GM03348 (cell line): ENCODE measurements around the gene NFS1.

Source experiments
- DNase-seq: peaks from one replicate; pipeline ENCODE4 v3.0.0; 2012; ENCODE audit warnings: low spot score

NFS1 gene

DNA sequence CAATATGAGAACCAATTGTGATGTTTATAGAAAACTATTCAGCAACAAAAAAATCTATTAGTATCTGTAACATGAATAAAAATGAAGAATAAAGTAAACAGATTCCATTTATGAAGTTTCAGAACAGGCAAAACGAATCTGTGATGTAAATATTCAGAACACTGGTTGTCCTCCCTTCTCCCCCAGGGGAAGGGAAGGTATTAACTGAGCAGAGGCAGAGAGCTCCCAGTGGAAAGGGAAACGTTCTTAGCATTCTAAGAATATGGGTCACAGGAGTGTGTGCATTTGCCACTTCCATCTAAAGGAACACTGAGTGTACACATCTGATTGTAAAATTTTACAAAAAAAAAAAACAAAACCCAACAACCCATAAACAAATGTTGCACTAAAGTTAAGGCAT is 60.4 kb downstream of the NFS1 start:
- no peak for DNase-seq

DNA sequence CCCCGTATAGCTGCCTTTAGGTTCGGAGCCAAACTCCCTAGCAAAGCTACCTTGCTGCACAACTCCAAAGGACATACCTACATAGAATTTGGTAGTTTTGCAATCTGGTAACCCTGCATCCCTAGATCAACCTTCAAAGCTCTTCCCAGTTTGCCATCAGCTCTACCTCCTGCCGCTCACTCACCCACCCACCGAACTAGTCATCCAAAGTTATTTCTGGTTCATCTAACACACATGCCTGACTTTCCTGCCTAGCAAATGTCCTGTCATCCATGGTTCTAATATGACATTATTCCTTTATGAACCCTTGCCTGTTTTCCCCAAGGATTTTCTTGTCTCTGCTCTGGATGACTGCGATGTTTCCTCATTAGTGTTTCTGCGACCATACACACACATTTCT is 61.9 kb downstream of the NFS1 start:
- no peak for DNase-seq

DNA sequence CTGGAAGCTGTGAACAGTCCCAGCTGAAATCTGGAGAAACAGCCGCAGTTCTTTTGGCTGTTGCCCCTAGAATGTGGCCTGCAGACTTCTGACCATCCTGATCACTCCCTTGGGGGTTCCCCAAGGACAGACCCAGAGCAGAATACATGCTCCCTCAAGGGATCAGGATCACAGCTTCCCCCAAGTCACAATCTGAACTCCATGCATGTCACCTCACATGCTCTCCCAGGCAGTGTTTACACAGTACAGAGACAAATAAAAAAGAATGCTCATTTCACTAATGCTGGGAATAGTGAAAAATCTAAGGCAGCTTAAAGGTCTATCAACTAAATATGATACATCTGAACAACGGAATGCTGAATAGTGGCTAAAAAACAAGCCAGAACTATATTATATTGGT is 63.1 kb downstream of the NFS1 start:
- DNase-seq: no peak

- DNase-seq: no peak
Observed at GRCh38 chr20:35635652-35636051, 63.5 kb downstream of the NFS1 start.

- no peak for DNase-seq
Observed at GRCh38 chr20:35632539-35633115, 66.5 kb downstream of the NFS1 start.

DNA sequence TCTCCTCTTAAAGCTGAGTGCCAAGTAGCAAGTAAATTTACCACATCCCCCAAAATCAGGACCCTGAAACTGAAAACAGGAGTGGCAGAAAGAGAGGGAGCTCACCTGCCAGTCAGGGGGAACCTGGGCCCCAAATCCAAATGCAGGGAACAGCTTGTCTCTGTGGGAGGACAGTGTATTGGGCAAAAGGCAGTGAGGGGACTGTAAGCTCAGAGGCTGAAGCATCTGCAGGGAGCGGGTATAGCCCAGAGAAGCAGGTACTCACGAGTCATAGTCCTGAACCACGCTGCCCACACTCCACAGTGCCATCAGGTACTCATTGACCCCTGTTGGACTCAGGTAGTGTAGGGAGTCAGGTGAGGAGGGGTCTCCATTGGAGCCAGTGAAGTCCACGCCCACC is 68.5 kb downstream of the NFS1 start:
- DNase-seq: no peak

GRCh38 chr20:35629427-35630145 is 69.6 kb downstream of the NFS1 start:
- DNase-seq: no peak

DNA sequence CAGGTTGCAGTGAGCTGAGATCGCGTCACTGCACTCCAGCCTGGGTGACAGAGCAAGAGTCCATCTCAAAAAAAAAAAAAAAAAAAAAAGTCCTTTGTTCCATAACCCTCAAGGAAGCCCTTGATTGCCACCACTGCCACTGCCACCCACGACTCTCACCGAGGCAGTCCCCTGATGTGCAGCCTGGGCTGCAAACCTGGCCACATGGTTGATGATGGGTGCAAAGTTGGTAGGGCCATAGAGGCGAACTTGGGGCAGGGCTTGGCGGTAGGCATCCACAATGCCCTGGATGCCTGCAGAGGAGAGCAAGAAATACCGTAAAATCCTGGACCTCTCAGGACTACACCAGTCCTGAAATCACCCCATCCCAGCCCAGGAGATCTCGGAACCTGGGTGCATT is 72.0 kb downstream of the NFS1 start:
- no peak for DNase-seq

- DNase-seq: no peak
Observed at GRCh38 chr20:35626386-35627001, 72.7 kb downstream of the NFS1 start.

DNA sequence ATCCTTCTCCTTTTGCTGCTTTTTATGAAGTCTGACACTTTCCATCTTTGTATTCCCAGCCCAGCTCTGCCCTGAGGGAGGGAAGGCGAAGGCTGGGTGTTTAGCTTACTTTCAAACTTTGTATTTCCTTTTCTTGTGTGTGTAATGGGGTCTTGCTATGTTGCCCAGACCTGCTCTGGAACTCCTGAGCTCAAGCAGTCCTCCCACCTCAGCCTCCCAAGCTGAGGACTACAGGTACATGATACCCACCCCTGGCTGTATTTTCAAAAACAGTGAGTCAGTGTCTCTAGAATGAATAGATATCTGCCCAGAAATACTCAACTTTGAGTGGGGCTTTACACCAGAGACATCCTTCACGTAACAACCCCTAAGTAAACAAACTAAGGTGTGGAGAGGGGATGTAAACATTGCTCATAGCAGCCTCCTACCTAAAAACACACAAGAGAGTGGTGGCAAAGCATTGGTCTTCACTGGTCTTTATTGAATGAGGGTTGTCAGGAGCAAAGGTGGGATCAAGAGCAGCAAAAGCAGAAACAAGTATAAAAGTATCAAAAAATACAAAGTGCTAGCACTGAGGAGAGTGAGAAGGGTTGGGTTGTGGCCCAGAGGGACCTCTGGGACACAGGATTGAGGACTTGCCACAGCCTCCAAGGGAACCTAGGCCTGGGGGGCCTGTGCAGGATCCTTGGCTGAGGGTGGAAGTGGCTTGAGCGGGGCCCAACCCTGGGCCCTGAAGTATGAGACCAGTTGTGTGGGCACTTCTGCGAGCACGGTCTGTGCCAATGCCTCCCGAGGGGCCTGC is 73.4 kb downstream of the NFS1 start:
- no peak for DNase-seq

GRCh38 chr20:35621560-35621946 is 77.6 kb downstream of the NFS1 start:
- no peak for DNase-seq

GRCh38 chr20:35620818-35621559 is 78.2 kb downstream of the NFS1 start:
- no peak for DNase-seq

DNA sequence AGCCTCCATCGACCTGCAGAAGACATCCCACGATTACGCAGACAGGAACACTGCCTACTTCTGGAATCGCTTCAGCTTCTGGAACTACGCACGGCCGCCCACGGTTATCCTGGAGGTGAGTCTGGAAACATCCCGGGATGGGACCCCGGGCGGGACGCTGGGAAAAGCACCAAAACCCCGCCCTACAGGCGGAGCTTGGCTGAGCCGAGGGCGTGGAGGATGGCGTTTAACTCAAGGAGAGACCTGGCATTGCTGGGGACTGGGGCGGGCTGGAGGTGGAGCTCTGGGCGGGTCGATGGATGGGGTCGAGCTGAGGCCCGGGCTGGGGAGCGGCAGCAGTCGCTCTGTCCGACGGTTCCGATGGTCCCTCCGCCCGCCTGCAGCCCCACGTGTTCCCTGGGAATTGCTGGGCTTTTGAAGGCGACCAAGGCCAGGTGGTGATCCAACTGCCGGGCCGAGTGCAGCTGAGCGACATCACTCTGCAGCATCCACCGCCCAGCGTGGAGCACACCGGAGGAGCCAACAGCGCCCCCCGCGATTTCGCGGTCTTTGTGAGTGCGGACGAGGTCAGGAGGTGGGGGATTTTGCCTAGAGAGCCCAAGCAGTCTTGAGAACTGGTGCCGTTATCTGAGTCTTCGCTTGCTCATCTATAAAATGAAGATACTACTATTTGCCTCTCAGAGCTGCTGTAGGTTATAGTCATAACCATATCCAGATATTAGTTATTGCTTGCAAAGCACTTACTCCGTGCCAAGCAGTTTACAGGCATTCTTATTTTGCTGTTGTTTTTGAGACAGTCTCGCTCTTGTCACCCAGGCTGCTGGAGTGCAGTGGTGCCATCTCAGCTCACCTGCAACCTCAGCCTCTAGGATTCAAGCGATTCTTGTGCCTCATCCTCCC is 79.7 kb downstream of the NFS1 start:
- peak; percentile 87 for DNase-seq

- peak; percentile 44 for DNase-seq
Observed at GRCh38 chr20:35618263-35619131, 80.7 kb downstream of the NFS1 start.
